MCF 10A (cell line): ENCODE measurements around the gene NPHP4. TPM values are rescaled to one million over a fixed set of nuclear protein-coding genes. Genes with fewer than 3 reads are reported as not detected.
"Not testable (repeated sequence)": the region's sequence is repeated elsewhere in the genome, so short reads cannot be mapped to it uniquely, and the experiment has no call there.

Experiments
- BruUV-seq: library from RNA; stranded (reverse); fragments of 400-500 nt; replicated peaks from 2 replicates; lab custom pipeline; 2021; lab: Mats Ljungman, UMichigan
- CTCF ChIA-PET: fragments of 300-600 bp; sonication (Branson Sonifier 250); formaldehyde crosslinking; extraction: SDS; loops from one replicate; lab custom pipeline; 2021; ENCODE audit warnings: antibody characterized with exemption, inconsistent platforms; lab: Yijun Ruan, JAX
- POLR2A ChIA-PET: fragments of 300-600, 350-650 bp; sonication (Branson Sonifier 250); formaldehyde crosslinking; extraction: SDS; loops from one replicate; lab custom pipeline; 2020; ENCODE audit warnings: antibody characterized with exemption, inconsistent platforms; lab: Yijun Ruan, JAX
- DNase-seq: peaks from one replicate; pipeline ENCODE4 v3.0.0-alpha.2; 2018; ENCODE audit not compliant: unreplicated experiment
- H3K27ac Mint-ChIP-seq: one replicate; pipeline ENCODE4 v1.8.0; 2022; ENCODE audit warnings: mild to moderate bottlenecking, low read depth, mixed read lengths; ENCODE audit not compliant: unreplicated experiment
- H3K27me3 Mint-ChIP-seq: one replicate; pipeline ENCODE4 v1.8.0; 2022; ENCODE audit warnings: mixed read lengths; ENCODE audit not compliant: insufficient read depth, unreplicated experiment
- H3K36me3 Mint-ChIP-seq: one replicate; pipeline ENCODE4 v1.8.0; 2022; ENCODE audit warnings: mild to moderate bottlenecking, moderate library complexity, mixed read lengths; ENCODE audit not compliant: insufficient read depth, unreplicated experiment
- H3K4me1 Mint-ChIP-seq: one replicate; pipeline ENCODE4 v1.8.0; 2022; ENCODE audit warnings: mixed read lengths; ENCODE audit not compliant: insufficient read depth, unreplicated experiment
- H3K4me3 Mint-ChIP-seq: one replicate; pipeline ENCODE4 v1.8.0; 2022; ENCODE audit warnings: mild to moderate bottlenecking, moderate library complexity, mixed read lengths; ENCODE audit not compliant: unreplicated experiment
- H3K9me3 Mint-ChIP-seq: one replicate; pipeline ENCODE4 v1.8.0; 2022; ENCODE audit warnings: mixed read lengths; ENCODE audit not compliant: unreplicated experiment
- CTCF ChIP-seq: fragments of 200-600 bp; IDR thresholded peaks from one replicate; pipeline ENCODE4 v1.8.0; 2022; ENCODE audit warnings: antibody characterized with exemption, mild to moderate bottlenecking; ENCODE audit not compliant: unreplicated experiment
- intact Hi-C: fragments of 100-400 bp; cut with micrococcal nuclease; formaldehyde crosslinking; loops from 2 replicates; pipeline ENCODE4 v1.14.1; 2022
- total RNA-seq: library from RNA; stranded (reverse); gene quantifications from 2 replicates; pipeline ENCODE4 v1.2.3, GENCODE V29; 2022

The NPHP4 gene
- total RNA-seq, 1 experiment from 2014 or later = 14.4 TPM

GRCh38 chr1:6019166-6019845 is 27.1 kb upstream of the NPHP4 start:
- Mint-ChIP-seq H3K4me3 (no peak overlapping the region), H3K4me1 (peaks cover 11% of the 10 kb centered on the region), H3K36me3 (no peaks in the 10 kb centered on the region), H3K27ac (no peak overlapping the region), H3K27me3 (no peaks in the 10 kb centered on the region), H3K9me3 (no peaks in the 10 kb centered on the region)
- DNase-seq = no peak
- no TSS peak for BruUV-seq
- ChIA-PET POLR2A (no interaction called here), CTCF (no interaction called here)
- intact Hi-C loops = no loop called here
- no peak for TF ChIP-seq CTCF

GRCh38 chr1:6017654-6018053 is 25.4 kb upstream of the NPHP4 start:
- H3K4me1 Mint-ChIP-seq = peaks cover 11% of the 10 kb centered on the region
- CTCF ChIA-PET, H3K27me3 Mint-ChIP-seq, H3K9me3 Mint-ChIP-seq, BruUV-seq, H3K27ac Mint-ChIP-seq, DNase-seq, POLR2A ChIA-PET, H3K36me3 Mint-ChIP-seq, H3K4me3 Mint-ChIP-seq, intact Hi-C loops: not testable (repeated sequence)

GRCh38 chr1:6016191-6016865 is 24.1 kb upstream of the NPHP4 start:
- no peak for TF ChIP-seq CTCF
- BruUV-seq = no TSS peak
- ChIA-PET CTCF (interaction anchor here (0.6 to 1.1 kb wide), 3 partner anchors 13 to 189 kb away, joined by 3 to 4 read pairs (median 3); no protein-coding TSS in a partner anchor), POLR2A (interaction anchor here (0.7 to 1.9 kb wide), 3 partner anchors 9 to 24 kb away, joined by 3 to 7 read pairs (median 5); partner anchors contain the start of gene NPHP4)
- intact Hi-C loops = no loop called here
- Mint-ChIP-seq H3K4me1 (peaks cover 11% of the 10 kb centered on the region), H3K4me3 (no peak overlapping the region), H3K9me3 (no peaks in the 10 kb centered on the region), H3K27ac (no peak overlapping the region), H3K36me3 (no peaks in the 10 kb centered on the region), H3K27me3 (no peaks in the 10 kb centered on the region)
- DNase-seq = peak; percentile 83

- Mint-ChIP-seq H3K27me3 (no peaks in the 10 kb centered on the region), H3K4me1 (peaks cover 11% of the 10 kb centered on the region), H3K9me3 (no peaks in the 10 kb centered on the region), H3K36me3 (no peaks in the 10 kb centered on the region), H3K4me3 (no peak overlapping the region), H3K27ac (no peak overlapping the region)
- TF ChIP-seq CTCF = no peak
- no peak for DNase-seq
- ChIA-PET POLR2A (no interaction called here), CTCF (no interaction called here)
- intact Hi-C loops = no loop called here
- no TSS peak for BruUV-seq
Observed at GRCh38 chr1:6014130-6014999, 22.1 kb upstream of the NPHP4 start.
